Stimulated activated effector memory CD8-positive, alpha-beta T cell treated with anti-CD3 and anti-CD28 coated beads, Interleukin-12 subunit alpha, Interleukin-12 subunit beta, amount 100 ng/mL, for 72 hours (primary cell): ENCODE measurements around the gene ARHGAP33.
A peak's percentile ranks its signal among the peaks of the same experiment; 100 is the strongest.

Experiments used
- ATAC-seq: fragments of 150-1000 bp; cut with Tn5 transposase; 2 replicates; pipeline ENCODE4 v1.10.0; 2021
- DNase-seq, 2 donors: peaks; one replicate each; pipeline ENCODE4 v3.0.0; 2021 to 2022; ENCODE audit warnings: low spot score in 2 of 2
- H3K27ac Mint-ChIP-seq: one replicate; pipeline ENCODE4 v1.8.0; 2022; ENCODE audit warnings: mild to moderate bottlenecking, mixed read lengths
- H3K36me3 Mint-ChIP-seq: one replicate; pipeline ENCODE4 v1.8.0; 2022; ENCODE audit warnings: mild to moderate bottlenecking, mixed read lengths
- H3K4me1 Mint-ChIP-seq: one replicate; pipeline ENCODE4 v1.8.0; 2022; ENCODE audit warnings: mixed read lengths
- H3K4me3 Mint-ChIP-seq: one replicate; pipeline ENCODE4 v1.8.0; 2022; ENCODE audit warnings: mild to moderate bottlenecking, mixed read lengths
- H3K9me3 Mint-ChIP-seq: one replicate; pipeline ENCODE4 v1.8.0; 2022; ENCODE audit warnings: mixed read lengths

ARHGAP33 gene

GRCh38 chr19:35775298-35776101 is at the start of gene ARHGAP33:
Gene ARHGAP33, plus strand, starts transcription at chr19:35775564. Its CDS starts 95 bp downstream, at chr19:35775659.
- Mint-ChIP-seq H3K36me3 (peaks cover 23% of the 10 kb centered on the region), H3K27ac (peak within 1 kb of the TSS; percentile 80), H3K9me3 (no peaks in the 10 kb centered on the region), H3K4me1 (peaks cover 25% of the 10 kb centered on the region), H3K4me3 (peak within 1 kb of the TSS; percentile 82)
- ATAC-seq: peak; percentile 95
- DNase-seq: peak; percentile 98 to 99

- no peaks in the 10 kb centered on the region for H3K9me3 Mint-ChIP-seq
- no peak for ATAC-seq
- DNase-seq: no peak
- peaks cover 100% of the 10 kb centered on the region for H3K36me3 Mint-ChIP-seq
- H3K4me3 Mint-ChIP-seq: no peak overlapping the region
- H3K4me1 Mint-ChIP-seq: peaks cover 21% of the 10 kb centered on the region
- peak overlapping the region; percentile 82 for H3K27ac Mint-ChIP-seq
These were observed 48.1 kb upstream of the ARHGAP33 start for GRCh38 chr19:35727053-35727955.

GRCh38 chr19:35727956-35728706 is 47.2 kb upstream of the ARHGAP33 start:
- DNase-seq (no peak), ATAC-seq (no peak)
- H3K9me3 Mint-ChIP-seq: no peaks in the 10 kb centered on the region
- no peak overlapping the region for H3K4me3 Mint-ChIP-seq
- peaks cover 16% of the 10 kb centered on the region for H3K4me1 Mint-ChIP-seq
- peaks cover 100% of the 10 kb centered on the region for H3K36me3 Mint-ChIP-seq
- peak overlapping the region; percentile 82 for H3K27ac Mint-ChIP-seq

- Mint-ChIP-seq H3K36me3 (peaks cover 100% of the 10 kb centered on the region), H3K9me3 (no peaks in the 10 kb centered on the region), H3K27ac (no peak overlapping the region), H3K4me3 (no peak overlapping the region), H3K4me1 (peaks cover 20% of the 10 kb centered on the region)
- no peak for ATAC-seq
- no peak for DNase-seq
These were observed 46.3 kb upstream of the ARHGAP33 start for GRCh38 chr19:35729021-35729420.

GRCh38 chr19:35729763-35730162 is 45.6 kb upstream of the ARHGAP33 start:
- Mint-ChIP-seq H3K4me1 (peaks cover 28% of the 10 kb centered on the region), H3K4me3 (no peak overlapping the region), H3K9me3 (no peaks in the 10 kb centered on the region), H3K36me3 (peaks cover 100% of the 10 kb centered on the region), H3K27ac (peak overlapping the region; percentile 20)
- ATAC-seq (no peak), DNase-seq (no peak)

- no peak for ATAC-seq
- H3K27ac Mint-ChIP-seq: no peak overlapping the region
- no peak overlapping the region for H3K4me3 Mint-ChIP-seq
- no peak for DNase-seq
- peaks cover 32% of the 10 kb centered on the region for H3K4me1 Mint-ChIP-seq
- H3K36me3 Mint-ChIP-seq: peaks cover 100% of the 10 kb centered on the region
- H3K9me3 Mint-ChIP-seq: no peaks in the 10 kb centered on the region
These were observed 45.0 kb upstream of the ARHGAP33 start for GRCh38 chr19:35730326-35730725.

- H3K4me1 Mint-ChIP-seq: peaks cover 31% of the 10 kb centered on the region
- ATAC-seq: no peak
- no peak overlapping the region for H3K4me3 Mint-ChIP-seq
- peak overlapping the region; percentile 64 for H3K27ac Mint-ChIP-seq
- H3K36me3 Mint-ChIP-seq: peaks cover 100% of the 10 kb centered on the region
- DNase-seq: no peak
- no peaks in the 10 kb centered on the region for H3K9me3 Mint-ChIP-seq
These were observed 44.0 kb upstream of the ARHGAP33 start for GRCh38 chr19:35731353-35731752.

GRCh38 chr19:35731779-35732405 is 43.5 kb upstream of the ARHGAP33 start:
- Mint-ChIP-seq H3K27ac (peak overlapping the region; percentile 29), H3K36me3 (peaks cover 100% of the 10 kb centered on the region), H3K4me3 (no peak overlapping the region), H3K4me1 (peaks cover 36% of the 10 kb centered on the region), H3K9me3 (no peaks in the 10 kb centered on the region)
- DNase-seq: no peak
- no peak for ATAC-seq

GRCh38 chr19:35732540-35733179 is 42.7 kb upstream of the ARHGAP33 start:
- H3K4me1 Mint-ChIP-seq: peaks cover 41% of the 10 kb centered on the region
- H3K4me3 Mint-ChIP-seq: no peak overlapping the region
- peaks cover 100% of the 10 kb centered on the region for H3K36me3 Mint-ChIP-seq
- DNase-seq: no peak
- H3K9me3 Mint-ChIP-seq: no peaks in the 10 kb centered on the region
- no peak for ATAC-seq
- H3K27ac Mint-ChIP-seq: peak overlapping the region; percentile 29

- Mint-ChIP-seq H3K9me3 (no peaks in the 10 kb centered on the region), H3K27ac (peak overlapping the region; percentile 81), H3K36me3 (peaks cover 100% of the 10 kb centered on the region), H3K4me3 (no peak overlapping the region), H3K4me1 (peaks cover 43% of the 10 kb centered on the region)
- DNase-seq (no peak), ATAC-seq (no peak)
These were observed 41.9 kb upstream of the ARHGAP33 start for GRCh38 chr19:35733180-35734125.

GRCh38 chr19:35734273-35734672 is 41.1 kb upstream of the ARHGAP33 start:
- Mint-ChIP-seq H3K27ac (peak overlapping the region; percentile 81), H3K36me3 (peaks cover 100% of the 10 kb centered on the region), H3K4me3 (no peak overlapping the region), H3K4me1 (peaks cover 51% of the 10 kb centered on the region), H3K9me3 (no peaks in the 10 kb centered on the region)
- ATAC-seq (no peak), DNase-seq (no peak)

GRCh38 chr19:35734889-35735288 is 40.5 kb upstream of the ARHGAP33 start:
- Mint-ChIP-seq H3K9me3 (no peaks in the 10 kb centered on the region), H3K27ac (peak overlapping the region; percentile 81), H3K36me3 (peaks cover 100% of the 10 kb centered on the region), H3K4me1 (peaks cover 57% of the 10 kb centered on the region), H3K4me3 (no peak overlapping the region)
- ATAC-seq: no peak
- no peak for DNase-seq
